Upper lobe of left lung (tissue), 4 donors: ENCODE measurements around the gene CTSS.

Experiments used
- EP300 ChIP-seq, 4 donors: sonication (generic); formaldehyde crosslinking; IDR thresholded peaks; one replicate each; pipeline ENCODE4 v1.5.1; 2017; ENCODE audit warnings: antibody characterized with exemption in 4 of 4, control low read depth in 2 of 4
- POLR2A ChIP-seq, 4 donors: fragments of 450-650 bp; IDR thresholded peaks; one replicate each; pipeline ENCODE4 v1.5.1; 2016 to 2017; ENCODE audit warnings: antibody characterized with exemption in 4 of 4, mild to moderate bottlenecking in 2 of 4
- POLR2AphosphoS5 ChIP-seq, 2 donors: sonication (generic); formaldehyde crosslinking; IDR thresholded peaks; one replicate each; pipeline ENCODE4 v1.5.1; 2017; ENCODE audit warnings: antibody characterized with exemption in 2 of 2
- TF ChIP-seq, protein P1 (sequence below), 6 experiments: fragments of 450-650 bp in 4 of 6; fragments of 200-600 bp in 2 of 6; sonication (generic) in 2 of 6; IDR thresholded peaks; one replicate each; pipeline ENCODE4 v1.5.1; 2016 to 2019; ENCODE audit warnings: antibody characterized with exemption in 6 of 6

DNA sequence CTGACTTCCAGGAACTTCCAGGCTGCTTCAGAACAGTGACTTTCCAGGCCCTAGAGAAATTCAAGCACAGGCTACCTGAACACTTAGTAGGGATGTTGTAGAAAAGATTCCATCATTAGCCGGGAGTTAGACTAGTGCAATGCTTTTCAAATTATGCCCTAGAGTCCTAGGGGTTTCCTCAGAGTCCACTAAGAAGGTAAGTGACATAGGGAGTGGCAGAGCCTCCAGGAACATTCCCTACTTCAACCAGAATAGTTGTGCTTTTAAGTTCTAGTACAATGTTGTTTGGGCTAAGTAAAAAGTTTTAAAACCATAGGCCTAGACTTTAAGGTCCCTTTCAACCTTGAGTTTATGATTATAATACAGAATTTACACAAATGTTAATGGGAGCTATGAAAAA, 59.5 kb downstream of the CTSS start:
- TF ChIP-seq, protein P1, sequence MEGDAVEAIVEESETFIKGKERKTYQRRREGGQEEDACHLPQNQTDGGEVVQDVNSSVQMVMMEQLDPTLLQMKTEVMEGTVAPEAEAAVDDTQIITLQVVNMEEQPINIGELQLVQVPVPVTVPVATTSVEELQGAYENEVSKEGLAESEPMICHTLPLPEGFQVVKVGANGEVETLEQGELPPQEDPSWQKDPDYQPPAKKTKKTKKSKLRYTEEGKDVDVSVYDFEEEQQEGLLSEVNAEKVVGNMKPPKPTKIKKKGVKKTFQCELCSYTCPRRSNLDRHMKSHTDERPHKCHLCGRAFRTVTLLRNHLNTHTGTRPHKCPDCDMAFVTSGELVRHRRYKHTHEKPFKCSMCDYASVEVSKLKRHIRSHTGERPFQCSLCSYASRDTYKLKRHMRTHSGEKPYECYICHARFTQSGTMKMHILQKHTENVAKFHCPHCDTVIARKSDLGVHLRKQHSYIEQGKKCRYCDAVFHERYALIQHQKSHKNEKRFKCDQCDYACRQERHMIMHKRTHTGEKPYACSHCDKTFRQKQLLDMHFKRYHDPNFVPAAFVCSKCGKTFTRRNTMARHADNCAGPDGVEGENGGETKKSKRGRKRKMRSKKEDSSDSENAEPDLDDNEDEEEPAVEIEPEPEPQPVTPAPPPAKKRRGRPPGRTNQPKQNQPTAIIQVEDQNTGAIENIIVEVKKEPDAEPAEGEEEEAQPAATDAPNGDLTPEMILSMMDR (IDR thresholded peaks at IDR 0.05) = no peak
- TF ChIP-seq POLR2A (IDR thresholded peaks at IDR 0.05) = no peak
- TF ChIP-seq POLR2AphosphoS5 (IDR thresholded peaks at IDR 0.05) = no peak
- TF ChIP-seq EP300 (IDR thresholded peaks at IDR 0.05) = no peak
